HCT116 (cell line): ENCODE data around the gene CLIC4. TPM values are rescaled to one million over a fixed set of nuclear protein-coding genes. Genes with fewer than 3 reads are reported as not detected.

Experiments used
- ATAC-seq: fragments of 200-7000 bp; cut with Tn5 transposase; 2 replicates; pipeline ENCODE4 v1.9.1; 2020; ENCODE audit warnings: mild to moderate bottlenecking, moderate library complexity
- BruUV-seq: library from RNA; stranded (reverse); fragments of 400-500 nt; replicated peaks from 2 replicates; lab custom pipeline; 2021; lab: Mats Ljungman, UMichigan
- CTCF ChIA-PET: fragments of 300-600 bp; sonication (Branson Sonifier 250); formaldehyde crosslinking; loops from one replicate; lab custom pipeline; 2021; ENCODE audit warnings: antibody characterized with exemption; lab: Charles Lee
- POLR2A ChIA-PET: fragments of 300-600, 350-600 bp; sonication (Branson Sonifier 250); formaldehyde crosslinking; loops from one replicate; lab custom pipeline; 2021; ENCODE audit warnings: antibody characterized with exemption; lab: Charles Lee
- RAD21 ChIA-PET, 2 experiments: fragments of 300-600 bp; sonication (Branson Sonifier 250); formaldehyde crosslinking; loops; one replicate each; lab custom pipeline; 2023; ENCODE audit warnings: low total read pairs in 2 of 2; ENCODE audit not compliant: uncharacterized antibody in 2 of 2, unreplicated experiment in 2 of 2, low non-redundant PET in 1 of 2; lab: Charles Lee
- DNase-seq: peaks from one replicate; pipeline ENCODE4 v3.0.0-alpha.2; 2010; ENCODE audit warnings: low read depth, low spot score
- H2AFZ ChIP-seq: fragments of 200-600 bp; shearing (Covaris generic), sonication (generic); 2 replicates; pipeline ENCODE4 v1.6.1; 2017; ENCODE audit warnings: low read depth, mixed run types, mixed read lengths, antibody characterized with exemption, low read length; ENCODE audit not compliant: poor library complexity, severe bottlenecking
- H3K27ac ChIP-seq: 2 replicates; pipeline ENCODE4 v1.5.1; 2012; ENCODE audit warnings: low read depth, low read length
- H3K27me3 ChIP-seq: fragments of 200-600 bp; sonication (generic); 2 replicates; pipeline ENCODE4 v1.6.1; 2016; ENCODE audit warnings: mixed run types, low read length, mixed read lengths; ENCODE audit not compliant: insufficient read depth
- H3K36me3 ChIP-seq, 2 experiments: fragments of 200-500 bp in 1 of 2; fragments of 200-600 bp in 1 of 2; sonication (Bioruptor generic) in 1 of 2; sonication (generic) in 1 of 2; 2 replicates each; pipeline versions ENCODE4 v1.5.1 to v1.6.1; 2014 to 2016; ENCODE audit warnings: low read length in 2 of 2, inconsistent platforms in 1 of 2, mixed read lengths in 1 of 2, mixed run types in 1 of 2; ENCODE audit not compliant: insufficient read depth in 2 of 2, control insufficient read depth in 1 of 2
- H3K4me1 ChIP-seq, 2 experiments: fragments of 200-600 bp in 1 of 2; sonication (generic) in 1 of 2; 2 replicates each; pipeline versions ENCODE4 v1.5.1 to v1.6.1; 2012 to 2017; ENCODE audit warnings: low read length in 2 of 2, inconsistent platforms in 1 of 2, mild to moderate bottlenecking in 1 of 2, mixed read lengths in 1 of 2, mixed run types in 1 of 2, moderate library complexity in 1 of 2; ENCODE audit not compliant: insufficient read depth in 2 of 2, control insufficient read depth in 1 of 2
- H3K4me2 ChIP-seq: fragments of 200-600 bp; sonication (generic); 2 replicates; pipeline ENCODE4 v1.6.1; 2017; ENCODE audit warnings: mixed run types, low read length, mixed read lengths
- H3K4me3 ChIP-seq, 2 experiments: fragments of 200-600 bp in 1 of 2; sonication (generic) in 1 of 2; replicated peaks in 1 of 2; 2 replicates each; pipeline ENCODE4 v1.5.1; 2011 to 2016; ENCODE audit warnings: low read length in 2 of 2, control low read depth in 1 of 2, low read depth in 1 of 2, mild to moderate bottlenecking in 1 of 2, mixed read lengths in 1 of 2, mixed run types in 1 of 2
- H3K79me2 ChIP-seq: fragments of 200-600 bp; sonication (generic); 2 replicates; pipeline ENCODE4 v1.6.1; 2017; ENCODE audit warnings: mild to moderate bottlenecking, mixed run types, low read length, moderate library complexity, mixed read lengths; ENCODE audit not compliant: insufficient read depth
- H3K9ac ChIP-seq: fragments of 200-600 bp; sonication (generic); 2 replicates; pipeline ENCODE4 v1.6.1; 2016; ENCODE audit warnings: low read length, mixed read lengths
- H3K9me2 ChIP-seq: fragments of 200-600 bp; sonication (generic), shearing (Covaris generic); 2 replicates; pipeline ENCODE4 v1.6.1; 2017; ENCODE audit warnings: mixed run types, mild to moderate bottlenecking, moderate library complexity; ENCODE audit not compliant: insufficient read depth
- H3K9me3 ChIP-seq, 2 experiments: fragments of 200-500 bp in 1 of 2; fragments of 200-600 bp in 1 of 2; sonication (Bioruptor generic) in 1 of 2; sonication (generic) in 1 of 2; 2 replicates each; pipeline ENCODE4 v1.6.1; 2014 to 2017; ENCODE audit warnings: low read length in 2 of 2, mixed read lengths in 2 of 2, inconsistent platforms in 1 of 2, low read depth in 1 of 2, mild to moderate bottlenecking in 1 of 2, mixed run types in 1 of 2, moderate library complexity in 1 of 2; ENCODE audit not compliant: control insufficient read depth in 1 of 2, insufficient read depth in 1 of 2
- H4K20me1 ChIP-seq: fragments of 200-600 bp; sonication (generic), shearing (Covaris generic); 2 replicates; pipeline ENCODE4 v1.6.1; 2017; ENCODE audit warnings: mixed run types, mild to moderate bottlenecking, moderate library complexity; ENCODE audit not compliant: insufficient read depth
- CEBPB ChIP-seq: IDR thresholded peaks from 2 replicates; pipeline ENCODE4 v1.6.1; 2012; ENCODE audit warnings: low read depth
- ELF1 ChIP-seq: IDR thresholded peaks from 2 replicates; pipeline ENCODE4 v1.6.1; 2012; ENCODE audit warnings: low read depth, borderline replicate concordance
- POLR2A ChIP-seq: IDR thresholded peaks from 2 replicates; pipeline ENCODE4 v1.7.0; 2011; ENCODE audit warnings: borderline replicate concordance; ENCODE audit not compliant: insufficient read depth, insufficient read length; ENCODE audit errors: extremely low read depth
- POLR2AphosphoS5 ChIP-seq: IDR thresholded peaks from 2 replicates; pipeline ENCODE4 v1.6.1; 2011; ENCODE audit warnings: mild to moderate bottlenecking, low read depth, low read length, moderate library complexity
- REST ChIP-seq: IDR thresholded peaks from 2 replicates; pipeline ENCODE4 v1.6.1; 2012; ENCODE audit warnings: low read depth
- SP1 ChIP-seq: IDR thresholded peaks from 2 replicates; pipeline ENCODE4 v1.6.1; 2012; ENCODE audit warnings: low read depth
- YY1 ChIP-seq: IDR thresholded peaks from 2 replicates; pipeline ENCODE4 v1.6.1; 2011; ENCODE audit warnings: low read length, low read depth, moderate library complexity, mild to moderate bottlenecking; ENCODE audit not compliant: insufficient replicate concordance; ENCODE audit errors: extremely low read depth
- ZFX ChIP-seq: fragments of 450-650 bp; IDR thresholded peaks from 2 replicates; pipeline ENCODE4 v1.6.1; 2017
- ZNF274 ChIP-seq: fragments of 200-500 bp; sonication (Bioruptor generic); IDR thresholded peaks from 2 replicates; pipeline ENCODE4 v1.6.1; 2014; ENCODE audit warnings: mild to moderate bottlenecking, low read depth, low read length, inconsistent platforms
- intact Hi-C: fragments of 100-400 bp; cut with micrococcal nuclease; formaldehyde crosslinking; loops from 2 replicates; pipeline ENCODE4 v1.10.0; 2022
- total RNA-seq: library from RNA; stranded (reverse); gene quantifications from one replicate; pipeline ENCODE4 v1.2.1, GENCODE V29; 2021; ENCODE audit not compliant: unreplicated experiment

Gene CLIC4
- total RNA-seq, 1 experiment from 2014 or later: 77.2 TPM

GRCh38 chr1:24725209-24725651 is 20.0 kb upstream of the CLIC4 start:
- BruUV-seq: no TSS peak
- Histone ChIP-seq H3K9ac (no peak overlapping the region; the same call in 1 of the 2 replicates), H2AFZ (no peak overlapping the region), H3K4me2 (peak overlapping the region; percentile 74), H3K4me3 (peak overlapping the region; percentile 38 to 52), H3K9me2 (no peaks in the 10 kb centered on the region), H3K9me3 (no peaks in the 10 kb centered on the region), H3K79me2 (no peaks in the 10 kb centered on the region), H4K20me1 (no peaks in the 10 kb centered on the region), H3K4me1 (peaks cover 9 to 25% of the 10 kb centered on the region in 2 experiments; a peak in 3 of 4 replicates), H3K27ac (peak overlapping the region; percentile 51), H3K27me3 (no peaks in the 10 kb centered on the region), H3K36me3 (no peaks in the 10 kb centered on the region)
- intact Hi-C loops: no loop called here
- CTCF ChIA-PET: interaction anchor here (1.1 kb wide), 1 partner anchor 37 kb away, joined by 3 read pairs; no protein-coding TSS in a partner anchor
- RAD21 ChIA-PET: no interaction called here
- POLR2A ChIA-PET: interaction anchor here (0.9 to 1.6 kb wide), 3 partner anchors 20 to 38 kb away, joined by 3 to 5 read pairs (median 3); partner anchors contain the start of gene CLIC4
- DNase-seq (no peak), ATAC-seq (0 out of 2 replicates have a peak, but pooled peaks have one; percentile 1)
- TF ChIP-seq ZFX (no peak), ELF1 (no peak), ZNF274 (no peak), CEBPB (no peak), REST (no peak), POLR2A (no peak), POLR2AphosphoS5 (no peak), SP1 (no peak), YY1 (no peak)
